Activated T-helper 17 cell treated with anti-CD3 and anti-CD28 coated beads, Interleukin-2, amount 50 U/mL, for 72 hours (primary cell): Measurements from ENCODE around the gene SH3PXD2A. TPM values are rescaled to one million over a fixed set of nuclear protein-coding genes. Genes with fewer than 3 reads are reported as not detected.

Source experiments
- ATAC-seq: fragments of 150-1000 bp; cut with Tn5 transposase; replicated peaks from 2 replicates; pipeline ENCODE4 v1.10.0; 2021; ENCODE audit warnings: mild to moderate bottlenecking, moderate library complexity
- H3K27ac Mint-ChIP-seq: one replicate; pipeline ENCODE4 v1.8.0; 2022; ENCODE audit warnings: mixed read lengths
- H3K27me3 Mint-ChIP-seq: one replicate; pipeline ENCODE4 v1.8.0; 2022; ENCODE audit warnings: mixed read lengths
- H3K36me3 Mint-ChIP-seq: one replicate; pipeline ENCODE4 v1.8.0; 2022; ENCODE audit warnings: low read depth, mild to moderate bottlenecking, mixed read lengths
- H3K4me1 Mint-ChIP-seq: one replicate; pipeline ENCODE4 v1.8.0; 2022; ENCODE audit warnings: mixed read lengths
- H3K4me3 Mint-ChIP-seq: one replicate; pipeline ENCODE4 v1.8.0; 2022; ENCODE audit warnings: mild to moderate bottlenecking, mixed read lengths
- H3K9me3 Mint-ChIP-seq: one replicate; pipeline ENCODE4 v1.8.0; 2022; ENCODE audit warnings: mixed read lengths
- total RNA-seq, 2 donors: library from RNA; stranded (reverse); gene quantifications; one replicate each; pipeline ENCODE4 v1.2.3, GENCODE V29; 2022

SH3PXD2A gene
- total RNA-seq, 2 donors from 2014 or later = 8.0 to 19.3 TPM

- Mint-ChIP-seq H3K4me1 (no peaks in the 10 kb centered on the region), H3K4me3 (no peak overlapping the region), H3K36me3 (no peaks in the 10 kb centered on the region), H3K27me3 (peaks cover 9% of the 10 kb centered on the region), H3K27ac (no peak overlapping the region), H3K9me3 (no peaks in the 10 kb centered on the region)
- ATAC-seq = no peak
Observed at GRCh38 chr10:103562383-103562782, 293.0 kb downstream of the SH3PXD2A start.

GRCh38 chr10:103560886-103561285 is 294.5 kb downstream of the SH3PXD2A start:
- no peak for ATAC-seq
- Mint-ChIP-seq H3K4me1 (no peaks in the 10 kb centered on the region), H3K36me3 (no peaks in the 10 kb centered on the region), H3K9me3 (no peaks in the 10 kb centered on the region), H3K27me3 (peaks cover 14% of the 10 kb centered on the region), H3K4me3 (no peak overlapping the region), H3K27ac (no peak overlapping the region)

DNA sequence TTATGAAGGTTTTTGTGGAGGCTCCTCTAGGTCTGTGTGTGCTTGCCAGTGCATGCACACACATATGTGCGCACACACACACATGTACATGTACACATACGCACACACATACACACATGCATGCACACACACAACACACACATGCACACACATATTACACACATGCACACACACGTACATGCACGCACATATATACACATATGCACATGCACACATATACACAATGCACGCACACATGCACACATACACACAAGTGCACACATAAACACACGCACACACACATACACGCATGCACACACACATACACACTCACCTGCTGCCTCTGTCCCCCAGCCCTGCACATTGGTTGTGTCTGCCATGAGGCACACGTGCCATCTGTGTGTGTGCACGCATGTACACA is 295.6 kb downstream of the SH3PXD2A start:
- H3K27me3 Mint-ChIP-seq = peaks cover 16% of the 10 kb centered on the region
- no peak for ATAC-seq
- H3K4me1 Mint-ChIP-seq = peaks cover under 1% of the 10 kb centered on the region
- no peak overlapping the region for H3K27ac Mint-ChIP-seq
- H3K4me3 Mint-ChIP-seq = no peak overlapping the region
- no peaks in the 10 kb centered on the region for H3K36me3 Mint-ChIP-seq
- H3K9me3 Mint-ChIP-seq = no peaks in the 10 kb centered on the region

DNA sequence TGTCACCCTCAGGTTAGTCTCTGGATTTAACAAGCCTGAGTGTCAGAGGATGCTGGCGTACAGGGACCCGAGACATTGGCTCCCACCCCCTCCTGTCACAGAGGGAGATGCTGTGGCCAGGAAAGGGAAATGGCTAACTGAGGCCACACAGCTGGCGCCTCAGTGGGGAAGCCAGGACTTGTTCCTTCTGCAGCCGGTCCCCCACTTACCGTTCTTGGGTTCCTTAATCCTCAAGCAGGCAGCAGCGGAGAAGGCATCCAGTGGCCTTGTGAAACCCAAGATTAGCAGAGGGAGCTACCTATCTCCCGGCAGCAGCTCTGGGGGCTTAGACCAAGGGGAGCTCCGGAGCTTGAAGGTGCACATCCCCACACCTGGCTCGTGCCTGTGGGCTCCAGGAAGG is 296.5 kb downstream of the SH3PXD2A start:
- Mint-ChIP-seq H3K36me3 (no peaks in the 10 kb centered on the region), H3K4me3 (no peak overlapping the region), H3K27me3 (peaks cover 23% of the 10 kb centered on the region), H3K4me1 (peaks cover 10% of the 10 kb centered on the region), H3K27ac (no peak overlapping the region), H3K9me3 (no peaks in the 10 kb centered on the region)
- no peak for ATAC-seq

DNA sequence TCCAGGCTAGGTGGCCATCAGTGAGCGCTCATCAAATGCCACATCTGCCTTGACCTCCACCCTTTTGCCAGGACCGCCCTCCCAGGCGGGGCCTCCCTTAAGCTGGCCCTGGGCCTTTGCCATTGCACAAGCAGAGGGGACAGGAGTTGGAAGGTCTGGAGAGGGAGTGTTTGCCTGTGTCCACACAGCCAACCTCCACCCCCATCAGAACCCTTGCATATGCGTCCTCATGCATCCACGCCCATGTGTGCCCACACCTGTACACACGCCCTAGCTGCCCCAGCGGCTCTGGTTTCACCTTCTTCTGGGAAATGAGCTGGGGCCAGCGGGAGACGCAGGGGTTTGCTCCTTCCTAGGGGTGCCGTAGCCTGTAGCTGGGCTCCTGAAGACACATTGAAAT is 297.9 kb downstream of the SH3PXD2A start:
- Mint-ChIP-seq H3K36me3 (no peaks in the 10 kb centered on the region), H3K27ac (no peak overlapping the region), H3K4me1 (peaks cover 13% of the 10 kb centered on the region), H3K27me3 (peaks cover 27% of the 10 kb centered on the region), H3K4me3 (no peak overlapping the region), H3K9me3 (no peaks in the 10 kb centered on the region)
- ATAC-seq = no peak

- H3K27me3 Mint-ChIP-seq = peaks cover 29% of the 10 kb centered on the region
- H3K36me3 Mint-ChIP-seq = no peaks in the 10 kb centered on the region
- ATAC-seq = no peak
- no peaks in the 10 kb centered on the region for H3K9me3 Mint-ChIP-seq
- H3K4me1 Mint-ChIP-seq = peaks cover 13% of the 10 kb centered on the region
- H3K27ac Mint-ChIP-seq = no peak overlapping the region
- peak overlapping the region; percentile 7 for H3K4me3 Mint-ChIP-seq
Observed at GRCh38 chr10:103556383-103557007, 298.9 kb downstream of the SH3PXD2A start.

DNA sequence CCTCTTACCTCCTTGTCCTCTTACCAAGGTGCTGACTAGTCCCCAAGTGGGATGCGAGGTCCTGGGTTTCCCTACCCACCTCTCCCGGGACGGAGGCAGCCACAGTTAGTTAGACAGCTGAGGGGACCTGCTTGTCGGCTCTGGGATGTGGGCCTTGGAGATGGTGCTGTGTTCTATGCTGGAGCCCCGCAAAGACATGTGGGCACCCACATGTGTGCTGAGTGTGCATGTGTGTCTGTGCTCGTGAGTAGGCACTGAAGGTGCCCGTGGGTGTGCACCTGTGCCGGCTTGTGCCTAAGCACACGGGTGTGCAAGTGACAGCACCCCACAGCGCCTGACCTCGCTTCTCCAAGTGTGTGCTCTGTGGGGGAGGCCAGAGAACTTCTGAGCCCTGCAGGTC is 299.7 kb downstream of the SH3PXD2A start:
- no peak for ATAC-seq
- Mint-ChIP-seq H3K36me3 (no peaks in the 10 kb centered on the region), H3K27ac (no peak overlapping the region), H3K4me1 (peaks cover 13% of the 10 kb centered on the region), H3K9me3 (no peaks in the 10 kb centered on the region), H3K4me3 (peak overlapping the region; percentile 7), H3K27me3 (peaks cover 29% of the 10 kb centered on the region)

GRCh38 chr10:103555325-103555649 is 300.1 kb downstream of the SH3PXD2A start:
- Mint-ChIP-seq H3K27ac (no peak overlapping the region), H3K9me3 (no peaks in the 10 kb centered on the region), H3K4me1 (peaks cover 13% of the 10 kb centered on the region), H3K36me3 (no peaks in the 10 kb centered on the region), H3K27me3 (peaks cover 29% of the 10 kb centered on the region), H3K4me3 (no peak overlapping the region)
- no peak for ATAC-seq

- peak overlapping the region; percentile 69 for H3K4me3 Mint-ChIP-seq
- H3K9me3 Mint-ChIP-seq = no peaks in the 10 kb centered on the region
- H3K36me3 Mint-ChIP-seq = no peaks in the 10 kb centered on the region
- ATAC-seq = peak; percentile 59
- H3K27ac Mint-ChIP-seq = peak overlapping the region; percentile 54
- H3K4me1 Mint-ChIP-seq = peaks cover 13% of the 10 kb centered on the region
- peaks cover 25% of the 10 kb centered on the region for H3K27me3 Mint-ChIP-seq
Observed at GRCh38 chr10:103554488-103555324, 300.7 kb downstream of the SH3PXD2A start.

GRCh38 chr10:103553743-103554487 is 301.5 kb downstream of the SH3PXD2A start:
- Mint-ChIP-seq H3K4me3 (peak overlapping the region; percentile 69), H3K27ac (peak overlapping the region; percentile 12), H3K9me3 (no peaks in the 10 kb centered on the region), H3K27me3 (peaks cover 25% of the 10 kb centered on the region), H3K36me3 (no peaks in the 10 kb centered on the region), H3K4me1 (peaks cover 13% of the 10 kb centered on the region)
- ATAC-seq = peak; percentile 83

- H3K4me3 Mint-ChIP-seq = peak overlapping the region; percentile 69
- peak overlapping the region; percentile 10 for H3K27ac Mint-ChIP-seq
- peaks cover 23% of the 10 kb centered on the region for H3K27me3 Mint-ChIP-seq
- H3K36me3 Mint-ChIP-seq = no peaks in the 10 kb centered on the region
- no peak for ATAC-seq
- H3K9me3 Mint-ChIP-seq = no peaks in the 10 kb centered on the region
- peaks cover 13% of the 10 kb centered on the region for H3K4me1 Mint-ChIP-seq
Observed at GRCh38 chr10:103552856-103553742, 302.3 kb downstream of the SH3PXD2A start.

DNA sequence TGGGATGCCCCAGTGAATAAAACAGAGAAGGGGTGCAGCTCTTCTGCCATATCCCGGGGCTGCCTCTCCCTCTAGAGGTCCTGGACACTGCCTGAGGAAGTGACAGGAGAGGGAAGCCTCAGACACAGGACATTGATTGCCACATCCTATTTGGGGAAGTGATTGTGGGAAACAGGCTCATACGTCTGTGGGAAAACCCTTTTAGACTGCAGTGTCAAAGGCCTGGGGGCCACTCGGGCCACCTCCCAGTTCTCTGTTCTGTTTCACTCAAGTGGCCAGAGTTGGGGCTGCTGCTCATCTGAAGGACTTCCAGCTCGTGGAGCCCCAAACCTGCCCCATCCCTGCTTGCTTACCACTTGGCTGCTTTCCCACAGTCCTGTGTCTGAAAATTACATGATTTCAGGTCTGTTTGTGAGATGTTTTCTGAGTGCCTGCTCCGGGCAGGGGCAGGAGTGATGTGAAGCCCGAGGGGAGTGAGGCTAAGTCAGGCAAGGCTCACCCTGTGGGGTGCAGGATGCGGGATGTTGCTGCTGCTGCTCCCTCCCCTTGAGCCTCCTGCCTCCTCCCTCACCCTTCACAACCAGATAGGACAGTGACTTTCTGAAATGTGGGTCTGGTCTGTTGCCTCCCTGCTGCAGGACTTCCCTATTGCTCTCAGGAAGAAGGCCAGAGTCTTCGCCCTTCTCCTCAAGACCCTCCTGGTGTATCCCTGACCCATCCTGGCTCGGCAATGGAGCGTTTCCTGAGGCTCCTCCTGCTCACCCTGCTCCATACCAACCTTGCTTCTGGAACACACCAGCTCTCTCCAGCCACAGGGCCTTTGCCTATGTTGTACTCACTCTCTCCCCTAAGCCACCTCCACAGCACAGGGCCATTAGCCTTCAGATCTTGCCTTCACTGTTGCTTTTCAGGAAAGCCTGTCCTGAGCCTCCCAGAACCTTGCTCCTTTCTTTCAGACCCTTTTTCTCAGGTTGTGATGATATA is 303.5 kb downstream of the SH3PXD2A start:
- Mint-ChIP-seq H3K4me3 (no peak overlapping the region), H3K27me3 (peaks cover 20% of the 10 kb centered on the region), H3K36me3 (no peaks in the 10 kb centered on the region), H3K9me3 (no peaks in the 10 kb centered on the region), H3K27ac (peak overlapping the region; percentile 10), H3K4me1 (peaks cover 13% of the 10 kb centered on the region)
- no peak for ATAC-seq

DNA sequence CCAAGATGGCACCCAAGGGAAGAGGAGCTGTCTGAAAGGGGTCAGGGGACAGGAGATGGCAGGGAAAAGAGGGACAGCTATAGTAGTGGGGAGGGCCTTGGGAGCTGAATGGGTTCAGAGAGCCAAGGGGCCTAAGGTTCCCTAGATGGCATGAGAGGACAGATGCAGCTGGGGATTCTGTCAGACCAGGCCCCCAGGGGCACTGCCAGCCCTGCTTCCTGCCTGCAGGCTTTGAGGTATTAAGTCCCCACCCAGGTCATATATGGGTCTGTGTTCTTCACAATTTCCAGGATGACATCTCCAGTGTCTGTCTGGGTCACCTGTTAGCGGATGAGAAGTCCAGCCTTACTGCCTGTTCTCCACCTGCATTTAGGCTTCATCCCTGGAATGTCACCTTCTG is 305.1 kb downstream of the SH3PXD2A start:
- ATAC-seq = no peak
- Mint-ChIP-seq H3K4me3 (no peak overlapping the region), H3K4me1 (peaks cover 13% of the 10 kb centered on the region), H3K36me3 (no peaks in the 10 kb centered on the region), H3K27ac (peak overlapping the region; percentile 41), H3K9me3 (no peaks in the 10 kb centered on the region), H3K27me3 (peaks cover 14% of the 10 kb centered on the region)
